Sciatic nerve (tissue), 2 donors: ENCODE data around the gene GABPB2. TPM values are rescaled to one million over a fixed set of nuclear protein-coding genes. Genes with fewer than 3 reads are reported as not detected.

Source experiments
- ATAC-seq: fragments of 200-7000 bp; cut with Tn5 transposase; one replicate; pipeline ENCODE4 v1.9.1; 2020; ENCODE audit warnings: mild to moderate bottlenecking, moderate library complexity
- DNase-seq: peaks from one replicate; pipeline ENCODE4 v3.0.0-alpha.2; 2020; ENCODE audit warnings: low spot score
- intact Hi-C: fragments of 100-400 bp; cut with DNase I; formaldehyde crosslinking; loops from one replicate; pipeline ENCODE4 v1.14.2; 2022
- total RNA-seq: library from RNA; stranded (reverse); fragmentation: NEBNext Ultra II Directional; extraction: Animal tissue kit (Norgen Biotek cat#: 25700); gene quantifications from one replicate; pipeline ENCODE4 v1.2.1, GENCODE V29; 2021
- donor health status: DM: no; HTN: no; CAD: no.
- donor health status: DM: no; HTN: no; CAD: no.

The GABPB2 gene
- 31.7 TPM for total RNA-seq

DNA sequence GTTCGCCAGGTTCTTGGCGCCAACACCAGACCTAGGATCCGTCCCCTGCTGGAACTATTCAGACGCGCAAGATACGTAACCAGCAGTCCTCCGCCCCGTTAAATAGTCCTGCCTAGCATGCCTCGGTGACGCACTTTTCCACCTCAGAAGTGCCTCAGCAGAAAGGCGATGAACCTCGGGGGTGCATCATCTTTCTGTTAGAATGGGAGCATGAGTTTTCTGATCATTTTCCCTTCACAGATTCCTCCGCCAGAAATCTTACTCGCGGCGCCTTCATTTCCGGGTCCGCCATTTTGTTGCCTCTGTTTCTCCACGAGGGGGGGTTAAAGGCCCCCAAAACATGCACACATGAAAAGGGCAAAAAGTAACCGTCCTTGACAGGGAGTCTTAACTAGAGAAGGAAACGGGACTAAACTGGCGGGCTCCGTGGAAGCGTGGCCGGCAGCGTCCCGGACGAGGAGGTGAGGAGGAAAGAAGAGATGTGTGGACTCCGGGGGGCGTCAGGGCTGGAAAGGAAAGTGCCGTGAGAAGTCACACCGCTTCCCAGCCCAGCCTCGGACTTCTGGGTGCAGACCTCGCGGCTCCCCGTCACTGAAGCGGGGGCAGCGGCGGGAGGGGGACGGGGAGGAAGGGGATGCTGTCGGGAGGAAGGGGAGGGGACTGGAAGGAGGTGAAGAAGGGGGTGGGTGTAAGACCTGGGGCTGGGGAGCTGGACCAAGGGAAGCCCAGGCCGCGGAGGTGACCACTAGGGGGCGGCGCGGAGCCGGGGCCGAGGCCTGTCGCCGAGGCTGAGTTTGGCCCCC is at the start of gene GABPB2:
TSS of gene GABPB2 (plus strand) at position 288 of the 803 bp plus-strand sequence. CDS start 17,429 bp downstream, outside the sequence.
- intact Hi-C loops = no loop called here
- peak; percentile 95 for ATAC-seq
- DNase-seq = peak; percentile 95

DNA sequence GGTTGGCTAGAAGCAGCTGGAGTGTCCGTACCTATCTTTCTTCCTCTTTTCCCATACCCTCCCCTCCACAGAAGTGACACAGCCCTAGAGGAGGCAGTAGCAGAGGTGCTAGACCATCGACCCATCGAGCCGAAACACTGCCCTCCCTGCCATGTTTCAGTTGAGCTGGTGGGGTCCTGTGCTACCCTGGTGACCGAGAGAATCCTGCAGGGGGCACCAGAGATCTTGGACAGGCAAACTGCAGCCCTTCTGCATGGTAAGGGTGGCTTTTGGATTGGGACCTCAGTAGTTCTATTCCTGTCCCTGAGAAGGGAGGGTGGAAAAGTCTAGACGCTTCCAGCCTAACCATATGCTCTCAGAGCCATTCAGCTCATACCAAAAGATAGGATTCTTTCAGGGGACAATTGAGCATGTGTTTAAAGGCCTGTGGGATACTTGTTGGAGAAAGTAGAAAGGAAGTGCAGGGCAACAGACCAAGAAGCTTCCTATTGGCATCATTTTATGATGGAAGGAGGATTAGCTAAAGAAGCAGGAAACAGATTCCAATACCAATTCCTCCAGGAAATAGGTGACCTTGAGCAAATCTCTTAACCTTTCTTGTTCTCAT is 45.9 kb upstream of the GABPB2 start:
- intact Hi-C loops = no loop called here
- DNase-seq (peak; percentile 92), ATAC-seq (peak; percentile 94)

GRCh38 chr1:151026460-151026859 is 44.1 kb upstream of the GABPB2 start:
- DNase-seq = no peak
- intact Hi-C loops = no loop called here
- ATAC-seq = no peak

- ATAC-seq (no peak), DNase-seq (no peak)
- intact Hi-C loops = no loop called here
Measured at GRCh38 chr1:151032164-151032563, 38.4 kb upstream of the GABPB2 start.

GRCh38 chr1:151035167-151035566 is 35.4 kb upstream of the GABPB2 start:
- DNase-seq (no peak), ATAC-seq (no peak)
- intact Hi-C loops = no loop called here

- no peak for ATAC-seq
- no peak for DNase-seq
- intact Hi-C loops = no loop called here
Measured at GRCh38 chr1:151036356-151036755, 34.2 kb upstream of the GABPB2 start, which contains the start of gene BNIPL. TSS of gene BNIPL (plus strand) at chr1:151036586. CDS start at chr1:151036726, 140 bp downstream.

- ATAC-seq (no peak), DNase-seq (no peak)
- intact Hi-C loops = no loop called here
Measured at GRCh38 chr1:151037032-151037431, 33.5 kb upstream of the GABPB2 start.

DNA sequence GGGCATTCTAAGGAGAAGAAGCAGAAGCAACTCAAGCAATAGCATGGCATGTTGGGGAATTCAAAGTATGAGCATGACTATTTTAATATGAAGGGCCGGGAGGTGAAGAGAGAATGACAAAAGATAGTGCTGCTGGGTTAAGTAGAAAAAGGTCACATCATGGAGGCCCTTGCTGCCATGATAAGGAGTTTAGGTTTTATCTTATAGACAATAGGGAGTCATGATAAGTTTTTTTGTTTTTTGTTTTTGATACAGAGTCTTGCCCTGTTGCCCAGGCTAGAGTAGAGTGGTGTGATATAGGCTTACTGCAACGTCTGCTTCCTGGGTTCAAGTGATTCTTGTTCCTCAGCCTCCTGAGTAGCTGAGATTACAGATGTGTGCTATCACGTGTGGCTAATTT is 31.0 kb upstream of the GABPB2 start:
- no peak for DNase-seq
- intact Hi-C loops = no loop called here
- ATAC-seq = no peak

GRCh38 chr1:151043163-151043562 is 27.4 kb upstream of the GABPB2 start:
- DNase-seq (no peak), ATAC-seq (no peak)
- intact Hi-C loops = no loop called here

DNA sequence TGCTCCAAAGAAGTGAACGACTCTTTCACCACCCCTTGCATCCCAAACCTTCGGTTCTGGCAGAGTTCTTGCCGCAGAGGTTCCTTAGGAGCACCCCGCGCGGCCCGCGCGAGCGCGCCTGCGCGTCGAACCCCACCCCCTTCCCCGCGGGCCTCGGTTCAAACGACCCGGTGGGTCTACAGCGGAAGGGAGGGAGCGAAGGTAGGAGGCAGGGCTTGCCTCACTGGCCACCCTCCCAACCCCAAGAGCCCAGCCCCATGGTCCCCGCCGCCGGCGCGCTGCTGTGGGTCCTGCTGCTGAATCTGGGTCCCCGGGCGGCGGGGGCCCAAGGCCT is 23.0 kb upstream of the GABPB2 start, which contains the start of gene C1orf56:
TSS of gene C1orf56 (plus strand) at position 161 of the 334 bp plus-strand sequence. CDS start at position 258, 97 bp downstream.
- DNase-seq (peak; percentile 86), ATAC-seq (peak; percentile 93)
- intact Hi-C loops = no loop called here

GRCh38 chr1:151047925-151048644 is 22.5 kb upstream of the GABPB2 start:
- peak; percentile 79 for DNase-seq
- intact Hi-C loops = no loop called here
- ATAC-seq = peak; percentile 78

GRCh38 chr1:151048645-151049032 is 21.9 kb upstream of the GABPB2 start:
- intact Hi-C loops = no loop called here
- DNase-seq = no peak
- ATAC-seq = no peak

GRCh38 chr1:151049458-151049857 is 21.1 kb upstream of the GABPB2 start:
- intact Hi-C loops = no loop called here
- ATAC-seq = no peak

DNA sequence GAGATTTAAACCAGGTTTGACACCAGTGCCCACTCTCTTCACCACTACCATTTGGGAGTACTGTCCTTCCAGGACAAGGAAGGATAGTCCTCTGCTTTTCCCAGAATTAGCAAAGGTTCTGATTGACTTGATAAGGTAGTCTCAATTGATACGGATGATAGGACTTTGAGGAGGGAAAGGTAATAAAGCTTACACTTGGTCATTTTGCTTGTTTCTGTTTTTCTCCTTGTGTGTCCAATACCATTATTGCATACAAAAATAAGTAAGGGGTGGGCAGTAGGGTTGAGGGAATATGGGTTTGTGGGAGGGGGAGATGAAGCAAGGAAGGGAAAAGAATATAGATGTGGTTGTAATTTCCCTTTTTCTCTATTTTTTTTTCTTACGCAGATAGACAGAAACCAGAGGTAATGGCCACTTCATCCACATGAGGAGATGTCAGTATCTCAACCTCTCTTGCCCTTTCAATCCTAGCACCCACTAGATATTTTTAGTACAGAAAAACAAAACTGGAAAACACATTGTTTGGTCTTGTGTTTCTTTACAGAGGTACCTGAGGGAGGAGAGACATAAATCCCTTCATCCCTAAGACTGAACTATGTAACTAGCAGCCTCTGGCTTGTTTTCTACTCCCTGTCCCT is 20.4 kb upstream of the GABPB2 start:
- intact Hi-C loops = no loop called here
- DNase-seq (no peak), ATAC-seq (no peak)

More at GRCh38 chr1:151049458-151049857, 21.1 kb upstream of the GABPB2 start:
- no peak for DNase-seq

DNA sequence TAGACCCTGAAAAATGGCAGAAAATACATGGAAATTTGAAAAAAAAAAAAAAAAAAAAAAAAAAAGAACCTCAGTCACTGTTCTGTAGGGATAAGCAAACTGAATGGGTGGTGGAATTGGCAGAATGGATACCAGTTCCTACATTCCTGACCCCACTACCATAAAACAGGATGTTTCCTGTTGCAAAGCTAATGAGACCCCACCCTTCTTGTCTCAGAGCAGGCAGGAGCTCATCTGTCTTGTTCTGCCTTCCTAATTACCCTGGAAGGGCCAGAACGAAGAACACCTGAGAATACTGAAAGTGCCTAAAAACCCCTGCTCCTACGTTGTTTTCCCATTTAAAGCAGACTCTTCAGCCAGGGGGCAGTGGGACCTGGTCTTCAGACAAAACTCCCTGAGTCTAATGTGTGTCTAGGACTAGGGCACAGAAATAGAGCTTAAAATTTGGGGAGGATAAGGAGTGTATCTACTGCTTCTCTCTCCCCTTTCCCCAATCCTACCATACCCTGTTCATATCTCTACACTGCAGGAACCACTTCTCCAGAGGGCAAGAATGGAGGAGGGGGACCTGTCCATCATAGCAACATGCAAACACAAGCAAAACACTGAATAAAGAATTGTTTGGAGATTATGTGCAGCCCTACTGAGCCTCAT is 19.1 kb upstream of the GABPB2 start:
- intact Hi-C loops = no loop called here
- no peak for ATAC-seq
- DNase-seq = peak; percentile 4

- intact Hi-C loops = no loop called here
- no peak for DNase-seq
Measured at GRCh38 chr1:151054971-151055547, 15.5 kb upstream of the GABPB2 start.

DNA sequence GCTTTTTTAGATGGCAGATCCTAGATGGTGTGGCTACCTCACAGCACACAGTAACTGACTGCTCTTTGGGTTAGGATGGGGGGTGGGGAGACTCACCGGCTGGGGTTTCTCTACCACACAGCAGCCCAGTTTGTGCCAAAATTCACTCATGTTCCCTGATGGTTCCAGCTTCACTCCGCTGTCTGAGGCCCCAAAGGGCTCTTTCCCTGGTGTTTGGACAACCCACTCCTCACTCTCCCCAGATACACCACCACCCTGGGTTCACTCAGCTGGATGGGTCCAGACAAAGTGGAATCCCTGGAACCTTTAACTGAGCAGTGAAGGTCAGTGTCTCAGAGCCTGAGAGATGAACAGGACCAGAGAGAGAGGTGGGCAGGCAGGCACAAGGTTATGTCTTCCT is 15.0 kb upstream of the GABPB2 start:
- ATAC-seq = no peak
- intact Hi-C loops = no loop called here
- DNase-seq = peak; percentile 27

More at GRCh38 chr1:151054971-151055547, 15.5 kb upstream of the GABPB2 start:
- no peak for ATAC-seq

GRCh38 chr1:151056149-151056548 is 14.4 kb upstream of the GABPB2 start:
- peak; percentile 10 for DNase-seq
- no peak for ATAC-seq
- intact Hi-C loops = no loop called here
